NOMO-1 (cell line): ENCODE measurements around the gene APBB3.
"Not testable (repeated sequence)": the region's sequence is repeated elsewhere in the genome, so short reads cannot be mapped to it uniquely, and the experiment has no call there.

Experiments
- DNase-seq, 2 experiments: peaks; one replicate each; lab custom pipeline; 2025; ENCODE audit not compliant: unreplicated experiment in 2 of 2; lab: John Stamatoyannopoulos, UW

The APBB3 gene, protein sequence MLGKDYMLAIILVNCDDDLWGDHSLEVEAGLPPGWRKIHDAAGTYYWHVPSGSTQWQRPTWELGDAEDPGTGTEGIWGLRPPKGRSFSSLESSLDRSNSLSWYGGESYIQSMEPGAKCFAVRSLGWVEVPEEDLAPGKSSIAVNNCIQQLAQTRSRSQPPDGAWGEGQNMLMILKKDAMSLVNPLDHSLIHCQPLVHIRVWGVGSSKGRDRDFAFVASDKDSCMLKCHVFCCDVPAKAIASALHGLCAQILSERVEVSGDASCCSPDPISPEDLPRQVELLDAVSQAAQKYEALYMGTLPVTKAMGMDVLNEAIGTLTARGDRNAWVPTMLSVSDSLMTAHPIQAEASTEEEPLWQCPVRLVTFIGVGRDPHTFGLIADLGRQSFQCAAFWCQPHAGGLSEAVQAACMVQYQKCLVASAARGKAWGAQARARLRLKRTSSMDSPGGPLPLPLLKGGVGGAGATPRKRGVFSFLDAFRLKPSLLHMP

DNA sequence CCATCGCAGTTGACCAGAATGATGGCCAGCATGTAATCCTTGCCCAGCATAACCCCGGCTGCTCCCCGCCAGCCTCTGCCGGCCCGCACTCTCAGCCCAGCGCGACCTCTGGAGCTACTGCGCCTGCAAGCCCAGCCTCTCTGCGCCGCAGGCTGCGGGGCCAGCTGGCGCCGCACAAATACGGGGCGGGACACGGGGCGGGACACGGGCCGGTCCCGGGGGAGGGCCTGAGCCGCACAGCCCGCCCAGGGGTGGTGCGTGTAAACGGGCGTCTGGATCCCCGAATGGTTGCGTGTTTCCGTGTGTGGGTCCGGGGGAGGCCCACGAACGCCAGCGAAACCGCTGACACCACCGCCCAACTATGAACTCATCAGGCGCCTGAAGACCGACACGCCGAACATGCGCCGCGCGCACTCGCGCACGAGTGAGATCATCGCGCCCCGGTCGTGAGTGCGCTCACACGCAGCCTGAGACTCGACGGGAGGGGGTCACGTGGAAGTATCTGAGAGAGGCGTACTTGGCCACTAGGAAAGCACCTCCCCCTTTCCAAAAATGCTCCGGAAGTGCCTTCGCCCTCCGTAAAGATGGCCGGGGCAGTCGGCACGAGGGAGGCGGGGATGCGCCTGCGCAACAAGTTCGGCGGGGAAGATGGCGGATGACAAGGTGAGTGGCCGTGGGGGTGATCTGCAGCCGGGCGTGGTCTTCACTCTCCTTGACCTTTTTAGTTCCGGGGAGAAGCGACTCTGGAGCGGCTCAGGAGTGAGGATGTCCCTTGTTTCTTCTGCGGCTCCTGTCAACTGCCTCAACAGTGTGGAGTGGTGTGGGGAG lies at the start of gene APBB3, which contains the start of gene SLC35A4:
Gene APBB3 (minus strand): TSS at position 403 of the 828 bp plus-strand sequence. CDS start 353 bp downstream, at position 50.
Gene SLC35A4 (plus strand): TSS at position 633 of the 828 bp plus-strand sequence. CDS start 2,342 bp downstream, outside the sequence.
- peak; percentile 98 to 99 for DNase-seq

DNA sequence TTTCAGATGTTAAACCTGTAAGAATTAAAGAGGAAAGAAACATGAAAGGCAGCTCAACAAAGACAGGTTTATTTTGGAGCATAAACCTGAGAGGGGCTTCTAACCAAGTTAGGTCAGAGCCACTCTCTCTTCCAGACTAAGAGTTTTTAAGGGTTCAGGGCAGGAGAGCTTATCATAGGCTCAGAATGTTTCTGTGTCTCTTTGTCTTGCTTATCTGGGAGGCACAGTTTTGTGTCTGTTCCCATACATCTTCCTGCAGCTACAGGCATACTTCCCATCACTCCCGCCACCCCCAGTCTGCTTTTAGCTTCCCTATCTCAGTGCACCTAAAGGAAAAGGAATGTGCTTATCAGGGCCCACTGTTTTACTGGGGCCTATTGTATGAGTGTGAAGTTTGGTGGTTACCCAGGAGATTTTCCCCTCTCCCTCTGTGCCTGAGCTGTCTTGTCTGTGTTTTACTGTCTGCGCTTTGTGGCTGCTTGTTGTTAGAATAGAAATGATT lies 46.7 kb upstream of the APBB3 start:
- no peak for DNase-seq

DNA sequence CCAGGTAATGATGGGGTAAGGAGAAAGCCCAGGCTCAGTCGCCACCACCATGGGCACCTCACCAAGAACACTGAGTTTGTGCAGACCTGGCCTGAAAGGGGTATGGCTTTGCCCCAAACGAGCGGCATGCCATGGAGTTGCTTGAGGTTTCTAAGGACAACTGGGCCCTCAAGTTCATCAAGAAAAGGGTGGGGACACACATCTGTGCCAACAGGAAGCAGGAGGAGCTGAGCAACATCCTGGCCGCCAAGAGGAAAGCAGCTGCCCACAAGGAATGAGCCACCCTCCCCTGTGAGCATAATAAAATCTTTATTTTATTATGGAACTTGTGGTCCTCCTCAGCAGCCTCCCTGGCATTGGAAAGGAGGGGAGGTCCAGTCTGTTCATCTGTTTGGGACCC lies 44.7 kb upstream of the APBB3 start:
- DNase-seq: peak; percentile 39 to 54

DNA sequence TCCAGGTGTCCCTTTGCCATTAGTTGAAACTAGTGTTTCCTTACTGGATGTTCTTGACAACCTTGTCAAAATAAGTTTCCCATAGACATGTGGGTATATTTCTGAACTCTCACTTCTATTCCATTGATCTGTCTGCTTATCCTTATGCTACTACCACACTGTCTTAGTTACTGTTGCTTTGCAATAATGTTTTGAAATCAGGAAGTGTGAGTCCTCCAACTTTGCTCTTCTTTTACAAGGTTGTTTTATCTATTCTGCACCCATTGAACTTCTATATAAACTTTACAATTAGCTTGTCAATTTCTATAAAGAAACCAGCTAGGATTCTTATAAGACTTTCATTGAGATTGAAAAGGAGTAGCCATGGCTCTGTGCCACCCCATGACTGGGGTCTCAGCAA lies 44.3 kb upstream of the APBB3 start:
- DNase-seq: peak in 1 of 2 experiments; percentile 78

DNA sequence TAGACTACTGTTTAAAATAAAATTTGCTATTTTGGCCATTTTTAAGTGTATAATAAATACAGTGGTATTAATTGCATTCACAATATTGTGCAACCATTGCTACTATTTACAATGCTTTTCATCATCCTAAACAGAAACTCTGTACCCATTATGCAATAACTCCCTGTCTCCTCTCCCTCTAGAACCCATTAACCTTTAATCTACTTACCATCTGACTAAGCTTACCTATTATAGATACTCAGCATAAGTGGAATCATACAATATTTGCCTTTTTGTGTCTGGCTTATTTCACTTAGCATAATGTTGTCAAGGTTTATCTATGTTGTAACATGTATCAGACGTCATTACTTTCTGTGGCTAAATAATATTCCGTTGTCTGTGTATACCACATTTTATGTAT lies 42.6 kb upstream of the APBB3 start:
- DNase-seq: peak in 1 of 2 experiments; percentile 75

DNA sequence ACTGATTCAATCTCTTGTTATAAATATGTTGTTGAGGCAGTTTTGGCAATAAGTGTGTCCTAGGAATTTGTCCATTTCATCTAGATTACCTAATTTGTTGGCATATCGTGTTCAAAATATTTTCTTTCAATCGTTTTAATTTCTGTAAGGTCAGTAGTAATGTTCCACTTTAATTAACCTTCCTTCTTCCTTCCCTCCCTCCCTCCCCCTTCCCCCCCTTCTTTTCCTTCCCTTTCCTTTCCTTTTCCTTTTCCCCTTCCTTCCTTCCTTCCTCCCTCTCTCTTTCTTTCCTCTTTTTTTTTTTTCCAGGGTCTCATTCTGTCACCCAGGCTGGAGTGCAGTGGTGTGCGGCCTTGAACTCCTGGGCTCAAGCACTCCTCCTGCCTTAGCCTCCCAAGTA lies 41.5 kb upstream of the APBB3 start:
- DNase-seq: no peak

DNA sequence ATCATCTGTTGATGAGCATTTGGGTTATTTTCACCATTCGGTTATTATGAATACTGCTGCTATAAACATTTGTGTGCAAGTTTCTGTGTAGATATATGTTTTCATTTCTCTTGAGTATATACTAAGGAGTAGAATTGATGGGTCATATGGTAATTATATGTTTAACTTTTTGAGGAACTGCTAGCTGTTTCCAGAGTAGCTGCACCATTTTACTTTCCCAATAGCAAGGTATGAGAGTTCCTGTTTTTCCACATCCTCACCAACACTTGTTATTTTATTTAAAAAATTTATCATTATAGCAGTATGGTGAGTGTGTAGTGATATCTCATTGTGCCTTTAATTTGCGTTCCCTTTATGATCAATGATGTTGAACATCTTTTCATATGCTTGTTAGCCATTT lies 39.3 kb upstream of the APBB3 start:
- DNase-seq: peak in 1 of 2 experiments; percentile 41

DNA sequence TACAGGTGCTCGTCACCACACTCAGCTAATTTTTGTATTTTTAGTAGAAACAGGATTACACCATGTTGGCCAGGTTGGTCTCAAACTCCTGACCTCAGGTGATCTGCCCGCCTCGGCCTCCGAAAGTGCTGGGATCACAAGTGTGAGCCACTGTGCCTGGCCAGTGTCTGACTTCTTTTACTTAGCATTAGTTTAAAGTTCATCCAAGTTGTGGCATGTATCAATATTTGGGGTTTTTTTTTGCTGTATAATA lies 39.0 kb upstream of the APBB3 start:
- DNase-seq: not testable (repeated sequence)

DNA sequence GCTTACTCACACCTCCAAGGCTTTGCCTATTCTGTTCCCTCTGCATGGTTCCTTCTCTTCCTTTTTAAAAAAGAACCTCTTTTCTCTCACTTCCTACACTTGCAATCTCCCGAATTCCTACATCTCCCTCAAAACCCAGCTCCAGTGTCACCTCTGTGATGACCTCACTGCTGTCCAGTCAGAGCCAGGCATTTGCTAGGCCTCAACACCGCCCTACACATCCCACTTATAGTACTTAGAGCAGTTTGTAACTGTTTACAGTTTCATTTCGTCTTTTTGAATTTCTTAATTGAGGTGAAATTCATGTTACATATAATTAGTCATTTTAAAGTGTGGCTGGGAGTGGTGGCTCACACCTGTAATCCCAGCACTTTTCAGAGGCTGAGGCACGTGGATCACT lies 37.7 kb upstream of the APBB3 start:
- DNase-seq: peak; percentile 27 to 39

DNA sequence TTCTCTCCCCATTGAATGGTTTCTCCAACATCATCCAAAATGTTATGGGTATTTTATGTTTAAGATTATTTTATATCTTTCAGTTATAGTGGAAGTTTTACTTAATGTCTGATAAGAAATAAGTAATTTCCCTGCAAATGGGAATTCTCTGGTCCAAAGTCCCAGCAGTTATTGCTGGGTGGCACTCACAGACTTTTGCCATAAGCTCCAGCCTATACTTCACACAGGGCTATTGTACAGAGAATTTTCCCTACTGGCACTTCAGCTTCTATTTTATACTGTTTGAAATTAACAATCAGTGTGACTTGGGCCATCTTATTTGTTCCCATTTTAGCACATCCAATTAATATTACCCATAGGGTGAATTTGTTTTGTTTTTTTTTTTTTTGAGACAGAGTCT lies 35.7 kb upstream of the APBB3 start:
- DNase-seq: no peak

DNA sequence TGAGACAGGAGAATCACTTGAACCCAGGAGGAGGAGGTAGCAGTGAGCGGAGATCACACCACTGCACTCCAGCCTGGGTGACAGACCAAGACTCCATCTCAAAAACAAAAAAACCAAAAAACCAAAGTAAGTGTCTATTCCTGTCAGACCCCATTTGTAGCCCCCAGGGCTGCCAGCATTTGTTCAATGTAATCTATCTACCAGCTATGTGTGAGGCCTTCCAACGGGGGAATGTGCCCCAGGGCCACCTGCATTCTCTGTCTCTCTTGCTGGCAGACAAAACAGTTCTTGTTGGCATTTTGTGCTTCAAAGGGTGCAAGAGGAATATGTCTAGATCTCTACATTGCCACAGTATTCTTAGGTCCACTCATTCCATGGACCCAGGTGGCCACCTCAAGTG lies 34.4 kb upstream of the APBB3 start:
- no peak for DNase-seq

DNA sequence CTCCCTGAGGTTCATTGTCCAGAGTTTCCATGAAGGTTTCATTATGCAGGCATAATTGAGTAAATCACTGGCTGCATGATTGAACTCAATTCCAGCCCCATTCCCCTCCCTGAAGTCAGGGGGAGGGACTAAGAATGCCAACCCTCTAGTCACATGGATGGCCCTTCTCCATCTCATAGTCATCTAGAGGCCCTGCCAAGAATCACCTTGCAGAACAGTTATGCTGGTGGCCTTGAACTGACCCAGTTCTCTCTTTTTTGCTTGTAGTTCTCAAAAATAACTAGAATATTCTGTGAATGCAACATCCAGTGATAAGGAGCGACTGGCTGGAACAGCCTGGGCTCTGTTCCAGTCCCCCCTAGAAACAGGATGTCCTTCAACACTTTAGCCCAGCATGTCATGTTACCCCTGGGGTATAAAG lies 31.9 kb upstream of the APBB3 start:
- DNase-seq: no peak

DNA sequence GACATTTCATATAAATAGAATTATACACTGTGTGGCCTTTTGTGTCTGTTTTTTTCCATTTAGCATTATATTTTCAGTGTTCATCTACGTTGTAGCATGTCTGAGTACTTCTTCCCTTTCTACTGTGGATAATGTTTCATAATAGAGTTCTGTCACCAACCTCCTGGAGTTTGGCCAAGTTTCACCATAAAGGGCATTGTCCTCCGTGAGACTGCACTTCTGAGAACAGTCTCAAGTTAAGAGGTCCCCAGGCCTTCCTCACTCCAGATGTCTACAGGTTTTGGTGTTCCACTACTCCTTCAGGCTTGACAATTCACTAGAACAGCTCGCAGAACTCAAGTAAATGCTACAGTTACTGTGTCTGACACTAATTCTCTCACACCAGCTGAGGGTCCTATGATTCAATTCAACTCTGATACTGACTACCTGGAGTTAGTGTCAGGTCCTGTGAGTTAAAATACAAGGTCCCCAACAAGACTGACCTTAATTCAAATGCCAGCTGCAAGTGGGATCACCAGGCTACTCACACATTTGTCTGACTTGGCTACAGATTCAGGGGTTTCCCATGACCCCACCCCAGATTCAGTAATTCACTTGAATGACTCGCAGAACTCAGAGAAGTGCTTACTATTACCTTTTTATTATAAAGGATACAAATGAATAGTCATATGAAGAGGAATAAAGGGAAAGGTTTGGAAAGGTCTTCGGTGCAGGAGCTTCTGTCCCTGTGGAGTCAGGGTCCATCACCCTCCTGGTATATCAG lies 31.3 kb upstream of the APBB3 start:
- peak; percentile 61 to 94 for DNase-seq

DNA sequence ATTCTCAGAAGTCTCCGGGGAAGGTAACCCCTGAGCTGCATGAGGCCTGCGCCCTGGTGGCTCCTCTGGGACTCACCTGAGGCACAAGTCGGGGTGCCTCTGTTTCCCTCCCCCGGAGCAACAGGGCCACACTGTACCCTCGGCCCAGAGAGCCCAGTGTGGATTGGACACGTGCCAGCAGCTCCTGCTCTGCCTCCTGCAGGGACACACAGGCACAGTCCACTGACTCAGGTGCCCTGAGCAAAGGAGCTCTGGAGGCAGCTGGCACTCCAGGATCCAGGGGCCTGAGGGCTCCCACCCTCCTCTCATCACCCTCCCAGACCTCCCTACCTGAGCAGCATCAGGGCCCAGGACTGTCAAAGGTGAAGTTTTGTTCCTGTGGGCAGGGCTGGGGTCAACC lies 29.8 kb upstream of the APBB3 start:
- DNase-seq: no peak

DNA sequence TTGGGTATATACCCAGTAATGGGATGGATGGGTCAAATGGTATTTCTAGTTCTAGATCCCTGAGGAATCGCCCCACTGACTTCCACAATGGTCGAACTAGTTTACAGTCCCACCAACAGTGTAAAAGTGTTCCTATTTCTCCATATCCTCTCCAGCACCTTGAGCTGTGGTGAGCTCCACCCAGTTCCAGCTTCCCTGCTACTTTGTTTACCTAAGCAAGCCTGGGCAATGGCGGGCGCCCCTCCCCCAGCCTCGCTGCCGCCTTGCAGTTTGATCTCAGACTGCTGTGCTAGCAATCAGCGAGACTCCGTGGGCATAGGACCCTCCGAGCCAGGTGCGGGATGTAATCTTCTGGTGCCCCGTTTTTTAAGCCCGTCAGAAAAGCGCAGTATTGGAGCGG lies 28.7 kb upstream of the APBB3 start:
- not testable (repeated sequence) for DNase-seq

DNA sequence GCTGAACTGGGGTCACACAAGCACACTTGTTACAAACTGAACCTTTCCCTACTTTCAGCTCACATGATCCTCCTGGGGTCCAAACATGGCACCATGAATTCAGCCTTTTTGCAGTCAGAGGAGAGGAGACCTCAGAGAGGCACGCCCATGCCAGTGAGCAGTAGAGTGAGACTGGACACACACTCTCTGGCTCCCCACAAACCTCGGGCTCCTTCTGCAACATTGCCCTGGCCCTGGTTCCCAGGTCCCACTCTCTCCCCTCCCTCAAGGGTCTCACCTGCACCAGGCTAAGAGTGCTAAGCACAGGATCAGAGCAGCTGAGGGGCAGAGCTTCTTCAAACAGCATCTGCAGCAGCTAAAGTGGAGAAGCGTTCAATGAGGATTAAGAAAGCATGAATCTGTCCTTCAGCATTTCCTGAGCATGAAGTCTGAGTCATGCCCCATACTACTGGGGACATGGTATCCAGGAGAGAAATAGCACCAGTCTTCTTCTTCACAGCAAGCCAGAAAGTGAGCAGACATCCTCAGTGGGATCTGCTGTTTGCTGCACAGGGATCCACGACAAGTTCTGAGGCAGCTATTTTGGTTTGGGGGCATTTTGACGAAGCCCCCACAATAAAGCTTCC lies 27.5 kb upstream of the APBB3 start:
- peak; percentile 40 to 74 for DNase-seq

DNA sequence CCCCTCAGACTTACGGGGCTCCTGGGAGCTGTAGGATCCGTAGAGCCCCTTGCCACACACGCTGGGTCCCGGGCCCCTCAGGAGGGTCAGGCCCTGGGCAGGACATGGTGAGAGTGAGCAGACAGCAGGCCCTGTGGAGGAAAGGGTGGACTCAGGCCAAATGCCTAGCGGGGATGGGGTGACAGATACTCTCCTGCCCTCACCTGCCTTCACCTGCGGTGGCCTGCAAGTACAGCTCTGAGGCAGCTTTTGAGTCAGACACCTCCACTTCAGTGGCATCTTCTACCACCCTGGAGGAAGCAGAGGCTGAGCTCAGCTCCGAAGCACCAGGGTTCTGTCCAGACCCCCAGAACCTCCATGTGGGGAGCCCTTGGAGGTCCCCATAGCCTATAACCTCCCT lies 26.5 kb upstream of the APBB3 start:
- no peak for DNase-seq

DNA sequence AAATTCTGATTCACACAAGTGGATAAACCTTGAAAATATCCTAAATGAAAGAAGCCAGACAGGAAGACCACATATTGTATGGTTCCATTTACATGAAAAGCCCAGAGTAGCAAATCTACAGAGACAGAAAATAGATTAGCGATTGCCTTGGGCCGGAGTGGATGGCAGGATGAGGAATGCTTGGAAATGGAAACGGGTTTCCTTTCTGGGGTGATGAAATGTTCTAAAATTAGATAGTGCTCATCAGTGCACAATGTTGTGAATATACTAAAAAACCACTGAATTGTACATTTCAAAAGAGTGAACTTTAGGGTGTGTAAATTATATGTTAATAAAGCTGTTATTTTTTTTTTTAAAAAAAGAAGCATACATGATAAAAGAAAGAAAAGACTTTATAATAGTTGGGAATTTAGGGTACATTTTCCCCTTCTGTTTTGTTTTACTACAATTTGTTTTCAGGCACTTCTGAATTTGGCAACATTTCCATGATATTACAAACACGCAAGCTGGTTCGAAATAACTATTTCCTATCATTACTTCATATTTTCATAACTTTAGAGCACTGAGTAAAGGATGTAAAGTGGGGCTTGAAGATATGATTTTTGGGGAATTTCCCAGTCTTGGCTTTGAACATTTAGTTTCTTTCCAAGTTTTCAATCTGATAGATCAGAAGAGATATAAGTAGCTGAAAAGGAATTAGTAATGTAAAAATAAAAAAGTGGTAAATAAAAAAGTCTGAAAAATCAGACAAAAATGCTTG lies 24.1 kb upstream of the APBB3 start:
- no peak for DNase-seq

DNA sequence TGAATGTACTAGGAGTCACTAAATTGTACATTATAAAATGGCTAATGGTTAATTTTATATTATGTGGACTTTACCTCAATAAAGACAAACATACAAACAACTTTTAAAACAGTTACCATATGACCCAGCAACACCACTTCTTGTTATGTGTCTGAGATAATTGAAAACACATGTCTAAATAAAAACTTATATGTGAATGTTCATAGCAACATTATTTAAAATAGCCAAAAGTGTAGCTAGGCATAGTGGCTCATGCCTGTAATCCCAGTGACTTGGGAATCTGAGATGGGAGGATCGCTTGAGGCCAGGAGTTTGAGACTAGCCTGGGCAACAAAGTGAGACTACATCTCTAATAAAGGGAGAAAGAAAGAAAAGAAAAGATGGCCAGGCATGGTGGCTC lies 23.1 kb upstream of the APBB3 start:
- no peak for DNase-seq
